HEK293 (cell line): Measurements from ENCODE around the gene ZNF550.
A peak's percentile ranks its signal among the peaks of the same experiment; 100 is the strongest.

Experiments
- CTCF ChIA-PET: fragments of 350-600 bp; formaldehyde crosslinking; extraction: SDS; loops from one replicate; lab custom pipeline; 2021; ENCODE audit warnings: antibody characterized with exemption; lab: Yijun Ruan, JAX
- POLR2A ChIA-PET: fragments of 300-600 bp; formaldehyde crosslinking; extraction: SDS; loops from one replicate; lab custom pipeline; 2020; ENCODE audit warnings: antibody characterized with exemption, inconsistent platforms; lab: Yijun Ruan, JAX
- H3K27ac ChIP-seq: fragments of 200-500 bp; sonication (Bioruptor generic); 2 replicates; pipeline ENCODE4 v1.5.1; 2014; ENCODE audit warnings: low read depth, low read length, control low read depth, inconsistent platforms; ENCODE audit errors: extremely low read depth
- H3K36me3 ChIP-seq, 2 experiments: fragments of 200-500 bp in 1 of 2; sonication (Bioruptor generic) in 1 of 2; 1 replicate in 1 of 2; 2 replicates in 1 of 2; pipeline ENCODE4 v1.5.1; 2014 to 2017; ENCODE audit warnings: inconsistent platforms in 2 of 2, low read length in 2 of 2; ENCODE audit not compliant: control insufficient read depth in 2 of 2, insufficient read depth in 1 of 2
- H3K4me1 ChIP-seq: fragments of 200-500 bp; sonication (Bioruptor generic); 2 replicates; pipeline ENCODE4 v1.5.1; 2014; ENCODE audit warnings: mild to moderate bottlenecking, low read length, inconsistent platforms; ENCODE audit not compliant: control insufficient read depth, insufficient read depth
- H3K4me3 ChIP-seq: 2 replicates; pipeline ENCODE4 v1.5.1; 2011; ENCODE audit warnings: low read depth, mild to moderate bottlenecking, control low read depth, low read length, moderate library complexity
- H3K9me3 ChIP-seq: fragments of 200-500 bp; sonication (Bioruptor generic); 2 replicates; pipeline ENCODE4 v1.5.1; 2014; ENCODE audit warnings: low read depth, low read length, inconsistent platforms; ENCODE audit not compliant: control insufficient read depth, insufficient read depth
- ELK4 ChIP-seq: IDR thresholded peaks from 2 replicates; pipeline ENCODE4 v1.6.1; 2011; ENCODE audit warnings: mild to moderate bottlenecking, low read depth, low read length, borderline replicate concordance
- GLIS2 ChIP-seq: fragments of 450-650 bp; formaldehyde crosslinking; IDR thresholded peaks from 2 replicates; pipeline ENCODE4 v1.5.1; 2016; ENCODE audit warnings: missing biosample characterization, missing genetic modification characterization
- HIC1 ChIP-seq: fragments of 450-650 bp; formaldehyde crosslinking; IDR thresholded peaks from 2 replicates; pipeline ENCODE4 v1.5.1; 2016; ENCODE audit warnings: missing biosample characterization, missing genetic modification characterization
- HOXC10 ChIP-seq: sonication (generic); formaldehyde crosslinking; IDR thresholded peaks from 2 replicates; pipeline ENCODE4 v1.8.1; 2023; ENCODE audit warnings: mild to moderate bottlenecking, missing genetic modification reagents
- SP7 ChIP-seq: fragments of 450-650 bp; formaldehyde crosslinking; IDR thresholded peaks from 2 replicates; pipeline ENCODE4 v1.5.1; 2016; ENCODE audit warnings: missing biosample characterization, missing genetic modification characterization
- TRIM28 ChIP-seq: IDR thresholded peaks from 2 replicates; pipeline ENCODE4 v1.6.1; 2011; ENCODE audit warnings: low read length, control low read depth, borderline replicate concordance
- ZBTB44 ChIP-seq: fragments of 450-650 bp; IDR thresholded peaks from 2 replicates; pipeline ENCODE4 v1.5.1; 2018; ENCODE audit warnings: missing biosample characterization, mild to moderate bottlenecking, missing genetic modification characterization
- ZFP37 ChIP-seq: fragments of 450-650 bp; formaldehyde crosslinking; IDR thresholded peaks from 2 replicates; pipeline ENCODE4 v1.5.1; 2016; ENCODE audit warnings: missing biosample characterization, missing genetic modification characterization
- ZNF133 ChIP-seq: fragments of 450-650 bp; formaldehyde crosslinking; IDR thresholded peaks from 2 replicates; pipeline ENCODE4 v1.5.1; 2016; ENCODE audit warnings: missing biosample characterization, missing genetic modification characterization
- ZNF174 ChIP-seq: fragments of 450-650 bp; formaldehyde crosslinking; IDR thresholded peaks from 2 replicates; pipeline ENCODE4 v1.5.0; 2017; ENCODE audit warnings: missing biosample characterization, mild to moderate bottlenecking, missing genetic modification characterization
- ZNF184 ChIP-seq: fragments of 450-650 bp; IDR thresholded peaks from 2 replicates; pipeline ENCODE4 v1.5.1; 2018; ENCODE audit warnings: missing biosample characterization, mild to moderate bottlenecking, missing genetic modification characterization
- ZNF19 ChIP-seq: fragments of 450-650 bp; formaldehyde crosslinking; IDR thresholded peaks from 2 replicates; pipeline ENCODE4; 2016; ENCODE audit warnings: missing biosample characterization, missing genetic modification characterization, low read depth
- ZNF26 ChIP-seq: fragments of 450-650 bp; formaldehyde crosslinking; IDR thresholded peaks from 2 replicates; pipeline ENCODE4 v1.5.1; 2016; ENCODE audit warnings: missing biosample characterization, missing genetic modification characterization
- ZNF324 ChIP-seq: fragments of 450-650 bp; formaldehyde crosslinking; IDR thresholded peaks from 2 replicates; pipeline ENCODE4 v1.5.1; 2016; ENCODE audit warnings: missing biosample characterization, missing genetic modification characterization
- ZNF350 ChIP-seq: fragments of 450-650 bp; formaldehyde crosslinking; IDR thresholded peaks from 2 replicates; pipeline ENCODE4 v1.5.0; 2017; ENCODE audit warnings: missing biosample characterization, mild to moderate bottlenecking, missing genetic modification characterization
- ZNF518A ChIP-seq: fragments of 450-650 bp; formaldehyde crosslinking; conservative IDR thresholded peaks from 2 replicates; pipeline ENCODE4 v1.5.1; 2016; ENCODE audit warnings: low read depth, missing biosample characterization, missing genetic modification characterization
- ZNF549 ChIP-seq: fragments of 450-650 bp; IDR thresholded peaks from 2 replicates; pipeline ENCODE4 v1.5.1; 2018; ENCODE audit warnings: missing biosample characterization, missing genetic modification characterization, mild to moderate bottlenecking, inconsistent platforms, moderate library complexity
- ZNF558 ChIP-seq: fragments of 450-650 bp; formaldehyde crosslinking; IDR thresholded peaks from 2 replicates; pipeline ENCODE4 v1.5.1; 2016; ENCODE audit warnings: missing biosample characterization, missing genetic modification characterization
- ZNF560 ChIP-seq: fragments of 450-650 bp; formaldehyde crosslinking; IDR thresholded peaks from 2 replicates; pipeline ENCODE4 v1.5.1; 2017; ENCODE audit warnings: missing biosample characterization, missing genetic modification characterization, borderline replicate concordance
- ZNF580 ChIP-seq: fragments of 450-650 bp; formaldehyde crosslinking; IDR thresholded peaks from 2 replicates; pipeline ENCODE4 v1.5.1; 2016; ENCODE audit warnings: missing biosample characterization, missing genetic modification characterization
- ZNF610 ChIP-seq: fragments of 450-650 bp; formaldehyde crosslinking; IDR thresholded peaks from 2 replicates; pipeline ENCODE4 v1.5.1; 2016; ENCODE audit warnings: missing biosample characterization, missing genetic modification characterization, borderline replicate concordance
- ZNF626 ChIP-seq: fragments of 450-650 bp; sonication (Bioruptor Pico); formaldehyde crosslinking; IDR thresholded peaks from 2 replicates; pipeline ENCODE4 v1.5.1; 2018; ENCODE audit warnings: missing biosample characterization, missing genetic modification characterization, inconsistent platforms
- ZNF677 ChIP-seq: fragments of 450-650 bp; IDR thresholded peaks from 2 replicates; pipeline ENCODE4 v1.5.0; 2018; ENCODE audit warnings: missing biosample characterization, mild to moderate bottlenecking, missing genetic modification characterization, moderate library complexity
- ZNF830 ChIP-seq: fragments of 450-650 bp; IDR thresholded peaks from 2 replicates; pipeline ENCODE4 v1.5.0; 2018; ENCODE audit warnings: missing biosample characterization, missing genetic modification characterization, low read depth, mild to moderate bottlenecking, moderate library complexity

ZNF550 gene

GRCh38 chr19:57566396-57567265 lies 7.0 kb upstream of the ZNF550 start:
- Histone ChIP-seq H3K36me3 (peaks cover 0 to 5% of the 10 kb centered on the region in 2 experiments; a peak in 1 of 3 replicates), H3K4me1 (no peaks in the 10 kb centered on the region), H3K27ac (no peak overlapping the region), H3K9me3 (peaks cover 5% of the 10 kb centered on the region), H3K4me3 (no peak overlapping the region)
- ChIA-PET POLR2A (no interaction called here), CTCF (interaction anchor here (0.5 to 1.1 kb wide), 2 partner anchors 11 to 115 kb away, joined by 3 to 4 read pairs; partner anchors contain the start of gene ZNF551)
- TF ChIP-seq ZNF324 (tag by site-specific recombination) (peak; percentile 70), ZNF174 (tag by site-specific recombination) (0 out of 2 replicates have a peak, but pooled peaks have one; percentile 30), TRIM28 (peak; percentile 100; the same call in 1 of the 2 replicates), SP7 (tag by site-specific recombination) (0 out of 2 replicates have a peak, but pooled peaks have one; percentile 34), ZNF610 (tag by site-specific recombination) (0 out of 2 replicates have a peak, but pooled peaks have one; percentile 48), ZNF184 (tag by site-specific recombination) (peak; percentile 35; the same call in 1 of the 2 replicates), ZNF133 (tag by site-specific recombination) (0 out of 2 replicates have a peak, but pooled peaks have one; percentile 41), ZNF19 (no peak), ZNF830 (tag by site-specific recombination) (no peak), ZNF626 (peak; percentile 99), ZNF677 (tag by site-specific recombination) (0 out of 2 replicates have a peak, but pooled peaks have one; percentile 40), ZNF26 (tag by site-specific recombination) (peak; percentile 31; the same call in 1 of the 2 replicates), GLIS2 (no peak), ZNF518A (tag by site-specific recombination) (peak; percentile 86), ZNF549 (tag by site-specific recombination) (peak; percentile 47; the same call in 1 of the 2 replicates), ZFP37 (tag by site-specific recombination) (peak; percentile 27; the same call in 1 of the 2 replicates), ZNF558 (tag by site-specific recombination) (peak; percentile 75; the same call in 1 of the 2 replicates), ZNF560 (tag by site-specific recombination) (0 out of 2 replicates have a peak, but pooled peaks have one; percentile 15), ELK4 (no peak), ZNF580 (tag by site-specific recombination) (0 out of 2 replicates have a peak, but pooled peaks have one; percentile 26), HOXC10 (CRISPR knock-in tag) (no peak), ZBTB44 (no peak), HIC1 (tag by site-specific recombination) (no peak), ZNF350 (peak; percentile 88)
